Measurements from ENCODE around the gene ITPR2.
"Not testable (repeated sequence)": the region's sequence is repeated elsewhere in the genome, so short reads cannot be mapped to it uniquely, and the experiment has no call there.

ITPR2 gene

GRCh38 chr12:26760657-26761293 is 72.2 kb downstream of the ITPR2 start:
- Histone ChIP-seq H3K9me2 (replicated peaks; ENCODE audit: low read depth, low read length) (no peaks in the 10 kb centered on the region), H3K27me3 (ENCODE audit: insufficient read depth, low read length, poor library complexity, severe bottlenecking) (no peaks in the 10 kb centered on the region), H3K79me2 (ENCODE audit: insufficient read depth, low read length) (no peaks in the 10 kb centered on the region), H3K9ac (ENCODE audit: low read depth, low read length, poor library complexity, severe bottlenecking) (no peak overlapping the region), H3F3A (ENCODE audit: low read depth) (no peaks in the 10 kb centered on the region), H4K20me1 (ENCODE audit: insufficient read depth, low read length, poor library complexity, severe bottlenecking) (no peaks in the 10 kb centered on the region), H3K9me3 (ENCODE audit: insufficient read depth, low read depth, low read length) (peaks cover 22% of the 10 kb centered on the region; the same call in 1 of the 2 replicates), H3K36me3 (ENCODE audit: insufficient read depth, low read length) (peaks cover 6% of the 10 kb centered on the region; the same call in 1 of the 2 replicates), H3K4me3 (ENCODE audit: low read length, poor library complexity, severe bottlenecking) (no peak overlapping the region), H2AFZ (ENCODE audit: low read length) (no peak overlapping the region), H3K4me2 (ENCODE audit: low read depth, low read length, poor library complexity, severe bottlenecking) (no peak overlapping the region), H3K4me1 (ENCODE audit: insufficient read depth, low read length, poor library complexity, severe bottlenecking) (peaks cover 7% of the 10 kb centered on the region)
- TF ChIP-seq CTCF (conservative IDR thresholded peaks at IDR 0.05; ENCODE audit: low read length) (no peak), EZH2phosphoT487 (IDR thresholded peaks at IDR 0.05; ENCODE audit: borderline replicate concordance) (no peak)

- H3K9ac ChIP-seq (ENCODE audit: low read depth, low read length, poor library complexity, severe bottlenecking); H4K20me1 ChIP-seq (ENCODE audit: insufficient read depth, low read length, poor library complexity, severe bottlenecking); H3K9me2 ChIP-seq (replicated peaks; ENCODE audit: low read depth, low read length); H3K36me3 ChIP-seq (ENCODE audit: insufficient read depth, low read length); H3F3A ChIP-seq (ENCODE audit: low read depth); H3K4me2 ChIP-seq (ENCODE audit: low read depth, low read length, poor library complexity, severe bottlenecking); H3K27me3 ChIP-seq (ENCODE audit: insufficient read depth, low read length, poor library complexity, severe bottlenecking); H3K79me2 ChIP-seq (ENCODE audit: insufficient read depth, low read length); H3K4me3 ChIP-seq (ENCODE audit: low read length, poor library complexity, severe bottlenecking); H2AFZ ChIP-seq (ENCODE audit: low read length): not testable (repeated sequence)
- Histone ChIP-seq H3K4me1 (ENCODE audit: insufficient read depth, low read length, poor library complexity, severe bottlenecking) (peaks cover 18% of the 10 kb centered on the region), H3K9me3 (ENCODE audit: insufficient read depth, low read depth, low read length) (peaks cover 21% of the 10 kb centered on the region; the same call in 1 of the 2 replicates)
These were observed 77.6 kb downstream of the ITPR2 start for GRCh38 chr12:26755362-26755761.

GRCh38 chr12:26754148-26754547 is 78.8 kb downstream of the ITPR2 start:
- TF ChIP-seq EZH2phosphoT487 (IDR thresholded peaks at IDR 0.05; ENCODE audit: borderline replicate concordance): no peak
- no peak for TF ChIP-seq CTCF (conservative IDR thresholded peaks at IDR 0.05; ENCODE audit: low read length)
- no peak overlapping the region for H3K9ac ChIP-seq (ENCODE audit: low read depth, low read length, poor library complexity, severe bottlenecking)
- H3K4me2 ChIP-seq (ENCODE audit: low read depth, low read length, poor library complexity, severe bottlenecking): no peak overlapping the region
- peaks cover 21% of the 10 kb centered on the region; the same call in 1 of the 2 replicates for H3K9me3 ChIP-seq (ENCODE audit: insufficient read depth, low read depth, low read length)
- H3K27me3 ChIP-seq (ENCODE audit: insufficient read depth, low read length, poor library complexity, severe bottlenecking): no peaks in the 10 kb centered on the region
- H2AFZ ChIP-seq (ENCODE audit: low read length): no peak overlapping the region
- H3K79me2 ChIP-seq (ENCODE audit: insufficient read depth, low read length): no peaks in the 10 kb centered on the region; the same call in 1 of the 2 replicates
- no peaks in the 10 kb centered on the region for H3K36me3 ChIP-seq (ENCODE audit: insufficient read depth, low read length)
- H3K9me2 ChIP-seq (replicated peaks; ENCODE audit: low read depth, low read length): no peaks in the 10 kb centered on the region
- no peak overlapping the region for H3K4me3 ChIP-seq (ENCODE audit: low read length, poor library complexity, severe bottlenecking)
- no peaks in the 10 kb centered on the region for H4K20me1 ChIP-seq (ENCODE audit: insufficient read depth, low read length, poor library complexity, severe bottlenecking)
- H3F3A ChIP-seq (ENCODE audit: low read depth): no peaks in the 10 kb centered on the region
- H3K4me1 ChIP-seq (ENCODE audit: insufficient read depth, low read length, poor library complexity, severe bottlenecking): peaks cover 23% of the 10 kb centered on the region

- Histone ChIP-seq H3K9me3 (ENCODE audit: insufficient read depth, low read depth, low read length) (peaks cover 19% of the 10 kb centered on the region; the same call in 1 of the 2 replicates), H3K27me3 (ENCODE audit: insufficient read depth, low read length, poor library complexity, severe bottlenecking) (no peaks in the 10 kb centered on the region), H2AFZ (ENCODE audit: low read length) (no peak overlapping the region), H3K36me3 (ENCODE audit: insufficient read depth, low read length) (no peaks in the 10 kb centered on the region), H3K9ac (ENCODE audit: low read depth, low read length, poor library complexity, severe bottlenecking) (no peak overlapping the region), H3K79me2 (ENCODE audit: insufficient read depth, low read length) (peaks cover 6% of the 10 kb centered on the region), H3K9me2 (replicated peaks; ENCODE audit: low read depth, low read length) (no peaks in the 10 kb centered on the region), H3F3A (ENCODE audit: low read depth) (no peaks in the 10 kb centered on the region), H3K4me2 (ENCODE audit: low read depth, low read length, poor library complexity, severe bottlenecking) (no peak overlapping the region), H3K4me1 (ENCODE audit: insufficient read depth, low read length, poor library complexity, severe bottlenecking) (peaks cover 34% of the 10 kb centered on the region), H4K20me1 (ENCODE audit: insufficient read depth, low read length, poor library complexity, severe bottlenecking) (no peaks in the 10 kb centered on the region), H3K4me3 (ENCODE audit: low read length, poor library complexity, severe bottlenecking) (no peak overlapping the region)
- TF ChIP-seq CTCF (conservative IDR thresholded peaks at IDR 0.05; ENCODE audit: low read length): no peak
These were observed 81.8 kb downstream of the ITPR2 start for GRCh38 chr12:26751179-26751578.

Measured in Loucy (cell line).